Activated T-helper 1 cell treated with anti-CD3 and anti-CD28 coated beads, Interleukin-12 subunit alpha, Interleukin-12 subunit beta, Interleukin-2, Interleukin-4 antibody, amounts not matched to agents 30 ng/mL and 10 ng/mL and 1 ng/mL, durations not matched to agents 14 hours and 24 hours and 36 hours (primary cell): ENCODE measurements around the gene MXD4. TPM values are rescaled to one million over a fixed set of nuclear protein-coding genes. Genes with fewer than 3 reads are reported as not detected.
"Not testable (repeated sequence)": the region's sequence is repeated elsewhere in the genome, so short reads cannot be mapped to it uniquely, and the experiment has no call there.

Experiments
- DNase-seq: peaks from one replicate; pipeline ENCODE4 v3.0.0; 2021; ENCODE audit warnings: low spot score
- H3K27ac Mint-ChIP-seq: one replicate; pipeline ENCODE4 v1.8.0; 2021; ENCODE audit warnings: mild to moderate bottlenecking, mixed read lengths
- H3K27me3 Mint-ChIP-seq: one replicate; pipeline ENCODE4 v1.8.0; 2022; ENCODE audit warnings: mild to moderate bottlenecking, moderate library complexity, mixed read lengths; ENCODE audit not compliant: insufficient read depth
- H3K36me3 Mint-ChIP-seq: one replicate; pipeline ENCODE4 v1.8.0; 2021; ENCODE audit warnings: low read depth, mixed read lengths
- H3K4me1 Mint-ChIP-seq: one replicate; pipeline ENCODE4 v1.8.0; 2021; ENCODE audit warnings: low read depth, mixed read lengths
- H3K4me3 Mint-ChIP-seq: one replicate; pipeline ENCODE4 v1.8.0; 2021; ENCODE audit warnings: mild to moderate bottlenecking, moderate library complexity, mixed read lengths
- H3K9me3 Mint-ChIP-seq: one replicate; pipeline ENCODE4 v1.8.0; 2021; ENCODE audit warnings: mixed read lengths
- intact Hi-C: fragments of 100-400 bp; cut with micrococcal nuclease; formaldehyde crosslinking; loops from one replicate; pipeline ENCODE4 v1.15.1; 2024
- total RNA-seq: library from RNA; stranded (reverse); gene quantifications from 2 replicates; pipeline ENCODE4 v1.2.3, GENCODE V29; 2022

Gene MXD4
- total RNA-seq, 1 donor from 2014 or later, result 7.9 TPM

GRCh38 chr4:2277956-2278355 lies 16.0 kb upstream of the MXD4 start:
- no peak overlapping the region for H3K4me3 Mint-ChIP-seq
- intact Hi-C loops, result no loop called here
- peaks cover 22% of the 10 kb centered on the region for H3K4me1 Mint-ChIP-seq
- no peak overlapping the region for H3K27ac Mint-ChIP-seq
- no peak for DNase-seq
- H3K36me3 Mint-ChIP-seq, result peaks cover 2% of the 10 kb centered on the region
- peaks cover 1% of the 10 kb centered on the region for H3K27me3 Mint-ChIP-seq
- no peaks in the 10 kb centered on the region for H3K9me3 Mint-ChIP-seq

DNA sequence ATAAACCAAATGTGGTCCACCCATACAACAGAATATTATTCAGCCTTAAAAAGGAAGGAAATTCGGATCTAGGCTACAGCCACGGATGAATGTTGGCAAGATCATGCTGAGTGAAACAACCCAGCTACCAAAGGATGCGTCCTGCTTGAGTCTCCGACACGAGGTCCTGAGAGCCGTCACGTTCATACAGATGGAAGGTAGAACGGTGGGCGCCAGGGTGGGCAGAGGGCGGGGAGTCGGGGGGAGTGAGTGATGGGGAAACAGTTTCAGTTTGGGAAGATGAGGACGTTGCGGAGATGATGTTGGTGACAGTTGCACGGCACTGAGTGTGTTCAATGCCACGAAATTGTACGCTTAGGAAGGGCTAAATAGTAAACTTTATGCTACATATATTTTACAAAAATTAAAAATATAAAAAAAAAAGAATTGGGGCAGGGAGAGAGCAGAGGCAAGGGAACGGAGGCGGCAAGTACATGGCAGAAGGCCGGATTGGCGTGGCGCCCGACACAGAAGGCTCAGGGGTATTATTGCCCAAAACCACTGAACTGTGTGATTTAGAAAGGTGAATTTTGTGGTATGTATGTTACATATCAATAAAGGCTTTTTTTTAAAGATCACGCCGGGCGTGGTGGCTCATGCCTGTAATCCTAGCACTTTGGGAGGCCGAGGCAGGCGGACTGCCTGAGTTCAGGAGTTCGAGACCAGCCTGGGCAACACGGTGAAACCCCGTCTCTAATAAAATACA lies 14.8 kb upstream of the MXD4 start:
- Mint-ChIP-seq H3K9me3 (no peaks in the 10 kb centered on the region), H3K4me1 (peaks cover 10% of the 10 kb centered on the region), H3K36me3 (no peaks in the 10 kb centered on the region), H3K27me3 (peaks cover 1% of the 10 kb centered on the region), H3K4me3 (no peak overlapping the region), H3K27ac (no peak overlapping the region)
- no peak for DNase-seq
- intact Hi-C loops, result no loop called here

DNA sequence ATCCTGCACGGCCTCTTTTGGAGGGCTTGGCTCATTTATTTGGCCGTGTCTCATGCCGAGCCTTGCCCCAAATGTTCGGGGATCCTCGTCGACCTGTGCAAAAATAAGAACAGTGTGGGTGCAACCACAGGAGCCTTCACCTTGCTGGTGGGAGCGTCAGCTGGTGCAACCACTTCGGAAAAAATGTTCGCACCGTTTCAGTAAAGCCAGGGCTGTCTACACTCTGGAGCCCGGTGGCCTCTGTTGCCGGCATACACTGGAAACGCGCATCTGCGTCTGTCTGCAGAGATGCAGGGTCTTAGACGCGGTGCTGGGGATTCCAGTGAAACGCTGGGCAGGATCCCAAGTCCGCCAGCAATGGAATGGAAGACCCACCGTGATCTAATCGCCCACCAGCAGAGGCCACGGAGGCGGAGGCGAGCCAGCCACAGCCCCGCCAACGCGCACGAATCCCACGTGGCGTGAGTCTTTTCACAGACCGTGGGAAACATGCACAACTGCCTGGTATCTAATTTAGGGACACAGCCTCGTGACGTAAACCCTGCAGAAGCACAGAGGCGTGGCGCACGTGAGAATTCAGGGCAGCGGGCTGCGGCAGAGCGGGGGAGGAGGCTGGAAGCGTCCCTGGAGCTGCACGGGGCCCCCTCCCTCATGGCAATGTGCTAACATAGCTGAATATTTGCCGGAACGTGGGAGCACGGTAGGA lies 13.8 kb upstream of the MXD4 start:
- Mint-ChIP-seq H3K27me3 (peaks cover 1% of the 10 kb centered on the region), H3K36me3 (no peaks in the 10 kb centered on the region), H3K9me3 (no peaks in the 10 kb centered on the region), H3K4me1 (no peaks in the 10 kb centered on the region), H3K27ac (no peak overlapping the region), H3K4me3 (no peak overlapping the region)
- no peak for DNase-seq
- intact Hi-C loops, result no loop called here

- H3K36me3 Mint-ChIP-seq, H3K4me1 Mint-ChIP-seq, intact Hi-C loops, H3K27me3 Mint-ChIP-seq, DNase-seq, H3K4me3 Mint-ChIP-seq, H3K9me3 Mint-ChIP-seq, H3K27ac Mint-ChIP-seq: not testable (repeated sequence)
These were observed 13.1 kb upstream of the MXD4 start for GRCh38 chr4:2275044-2275397.

DNA sequence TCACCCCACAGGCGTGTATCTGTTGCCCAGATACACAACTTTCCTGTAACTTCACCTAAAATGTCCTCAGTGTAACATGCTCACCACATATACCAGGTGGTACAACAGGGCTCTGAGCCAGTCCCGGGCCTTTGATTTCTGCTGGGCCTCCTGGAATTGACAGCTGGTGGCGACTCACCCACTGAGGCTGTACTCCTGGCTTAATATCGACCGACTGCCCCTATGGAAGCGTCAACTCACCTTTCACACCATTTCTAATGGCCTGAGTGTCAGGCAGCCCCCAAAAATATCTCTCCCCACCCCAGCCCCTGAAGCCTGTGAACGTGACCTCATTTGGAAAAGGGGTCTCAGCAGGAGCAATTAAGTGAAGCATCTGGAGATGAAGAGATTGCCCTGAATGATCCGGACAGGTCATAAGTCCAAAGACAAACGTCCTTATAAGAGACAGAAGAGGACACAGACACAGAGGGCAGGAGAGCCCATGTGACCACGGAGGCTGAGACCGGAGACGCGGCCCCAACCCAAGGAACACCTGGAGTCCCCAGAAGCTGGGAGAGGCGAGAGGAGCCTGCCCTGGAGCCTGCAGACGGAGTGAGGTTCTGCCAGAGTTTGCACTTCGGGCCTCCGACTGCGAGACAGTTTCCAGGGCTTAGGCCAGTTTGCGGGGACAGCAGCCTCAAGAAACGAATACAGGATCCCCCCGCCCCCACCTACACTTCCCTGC lies 12.6 kb upstream of the MXD4 start:
- no peaks in the 10 kb centered on the region for H3K4me1 Mint-ChIP-seq
- no peak overlapping the region for H3K4me3 Mint-ChIP-seq
- no peaks in the 10 kb centered on the region for H3K36me3 Mint-ChIP-seq
- H3K27ac Mint-ChIP-seq, result no peak overlapping the region
- intact Hi-C loops, result no loop called here
- DNase-seq, result no peak
- H3K9me3 Mint-ChIP-seq, result no peaks in the 10 kb centered on the region
- H3K27me3 Mint-ChIP-seq, result peaks cover 1% of the 10 kb centered on the region

DNA sequence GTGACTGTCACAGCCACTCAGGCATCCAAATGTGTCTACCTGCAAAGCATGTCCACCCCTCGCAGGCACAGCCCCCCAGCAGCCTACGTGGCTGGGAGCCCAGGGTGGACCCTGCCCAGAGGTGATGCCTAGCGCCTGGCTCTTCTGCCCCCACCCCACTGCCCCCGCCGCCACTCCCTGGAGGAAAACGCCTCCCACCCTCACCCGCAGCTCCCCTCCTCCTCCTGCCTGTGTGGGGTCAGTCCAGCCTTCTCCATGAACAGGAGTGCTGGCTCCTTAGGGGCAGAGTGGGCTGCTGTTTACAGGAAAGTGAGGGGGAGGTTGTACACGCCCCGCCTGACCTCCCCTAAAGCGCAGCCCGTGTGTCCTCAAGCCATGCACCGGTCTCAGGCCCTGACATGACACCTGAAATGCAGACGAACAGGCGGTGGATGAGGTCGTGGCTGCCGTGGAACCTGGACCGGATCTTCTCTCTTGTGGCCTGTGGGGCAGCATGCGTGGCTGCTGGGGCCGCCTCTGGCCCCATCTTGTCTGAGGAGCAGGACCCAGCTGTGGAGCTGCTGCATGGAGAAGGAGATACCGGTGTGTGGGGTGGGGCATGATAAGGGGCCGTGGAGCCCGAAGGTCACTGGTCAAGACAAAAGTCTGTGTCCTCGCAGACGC lies 11.9 kb upstream of the MXD4 start:
- no peaks in the 10 kb centered on the region for H3K9me3 Mint-ChIP-seq
- DNase-seq, result no peak
- no peak overlapping the region for H3K4me3 Mint-ChIP-seq
- intact Hi-C loops, result no loop called here
- no peak overlapping the region for H3K27ac Mint-ChIP-seq
- H3K27me3 Mint-ChIP-seq, result peaks cover 1% of the 10 kb centered on the region
- no peaks in the 10 kb centered on the region for H3K4me1 Mint-ChIP-seq
- H3K36me3 Mint-ChIP-seq, result no peaks in the 10 kb centered on the region

DNA sequence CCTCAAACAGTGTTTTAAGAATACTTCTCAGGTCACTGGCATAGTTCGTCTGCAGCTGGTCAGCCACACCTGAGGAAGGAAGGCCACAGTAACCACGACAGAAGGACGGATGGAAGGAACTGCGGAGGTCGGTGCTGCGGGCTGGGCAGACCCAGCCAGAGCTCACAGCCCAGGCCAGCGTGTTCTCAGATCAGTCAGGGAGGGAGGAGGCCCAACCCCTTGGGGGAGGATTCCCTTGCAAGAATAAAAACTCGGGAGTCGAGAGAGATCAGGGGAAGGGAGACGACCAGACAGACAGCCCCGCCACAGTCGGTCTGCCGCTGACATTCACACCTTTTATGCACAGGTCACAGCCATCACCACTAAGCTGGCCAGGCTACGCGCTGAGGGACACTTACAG lies 11.3 kb upstream of the MXD4 start:
- H3K4me3 Mint-ChIP-seq, result no peak overlapping the region
- H3K36me3 Mint-ChIP-seq, result no peaks in the 10 kb centered on the region
- peaks cover 1% of the 10 kb centered on the region for H3K27me3 Mint-ChIP-seq
- no peaks in the 10 kb centered on the region for H3K9me3 Mint-ChIP-seq
- no peak overlapping the region for H3K27ac Mint-ChIP-seq
- intact Hi-C loops, result no loop called here
- H3K4me1 Mint-ChIP-seq, result no peaks in the 10 kb centered on the region
- no peak for DNase-seq

GRCh38 chr4:2272828-2273120 lies 10.9 kb upstream of the MXD4 start:
- Mint-ChIP-seq H3K4me3 (no peak overlapping the region), H3K27ac (no peak overlapping the region), H3K27me3 (peaks cover 1% of the 10 kb centered on the region), H3K9me3 (no peaks in the 10 kb centered on the region), H3K36me3 (no peaks in the 10 kb centered on the region), H3K4me1 (no peaks in the 10 kb centered on the region)
- intact Hi-C loops, result no loop called here
- no peak for DNase-seq

- H3K4me1 Mint-ChIP-seq, result no peaks in the 10 kb centered on the region
- DNase-seq, result no peak
- H3K27ac Mint-ChIP-seq, result no peak overlapping the region
- no peak overlapping the region for H3K4me3 Mint-ChIP-seq
- H3K27me3 Mint-ChIP-seq, result peaks cover 1% of the 10 kb centered on the region
- no peaks in the 10 kb centered on the region for H3K36me3 Mint-ChIP-seq
- intact Hi-C loops, result no loop called here
- no peaks in the 10 kb centered on the region for H3K9me3 Mint-ChIP-seq
These were observed 10.3 kb upstream of the MXD4 start for GRCh38 chr4:2272026-2272827.

DNA sequence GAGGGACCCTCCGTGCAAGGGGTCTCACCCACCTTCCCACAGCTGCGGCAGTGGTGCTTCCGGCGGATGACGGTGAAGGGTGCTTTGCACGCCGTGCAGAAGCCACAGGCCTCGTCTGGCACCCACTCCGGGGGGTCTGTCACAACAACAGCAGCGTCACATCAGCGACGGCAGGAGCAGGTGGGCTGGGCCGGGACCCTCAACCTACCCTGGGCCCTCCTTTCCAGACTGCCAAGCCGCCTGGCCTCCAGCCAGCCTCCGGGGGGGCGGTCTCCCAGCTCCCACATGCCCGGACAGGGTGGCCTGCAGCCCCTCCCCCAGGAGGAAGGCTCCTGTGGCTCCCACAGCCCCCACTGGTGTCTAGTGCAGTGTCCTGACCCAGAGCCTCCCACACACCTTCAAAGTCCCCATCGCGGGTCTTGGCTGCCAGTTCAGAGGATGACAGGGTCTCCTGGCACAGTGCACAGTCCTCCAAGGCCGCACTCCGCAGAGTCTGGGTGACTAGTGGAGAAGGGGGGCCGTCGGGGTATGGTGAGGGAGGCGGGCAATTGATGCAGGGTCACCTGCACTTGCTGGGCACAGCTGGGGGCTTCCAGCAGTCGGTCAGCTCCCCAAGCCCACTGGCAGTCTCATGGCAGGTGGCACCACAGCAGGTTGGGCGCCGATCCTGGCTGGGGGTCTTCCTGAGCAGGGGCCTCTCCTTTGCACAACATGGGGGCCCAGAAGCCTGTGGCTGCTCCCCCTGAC lies 9.5 kb upstream of the MXD4 start:
- intact Hi-C loops, result no loop called here
- H3K4me3 Mint-ChIP-seq, result no peak overlapping the region
- H3K9me3 Mint-ChIP-seq, result no peaks in the 10 kb centered on the region
- H3K27me3 Mint-ChIP-seq, result peaks cover 1% of the 10 kb centered on the region
- H3K36me3 Mint-ChIP-seq, result no peaks in the 10 kb centered on the region
- no peaks in the 10 kb centered on the region for H3K4me1 Mint-ChIP-seq
- H3K27ac Mint-ChIP-seq, result no peak overlapping the region
- no peak for DNase-seq

- intact Hi-C loops, result no loop called here
- no peak for DNase-seq
- H3K36me3 Mint-ChIP-seq, result no peaks in the 10 kb centered on the region
- peaks cover 1% of the 10 kb centered on the region for H3K27me3 Mint-ChIP-seq
- no peaks in the 10 kb centered on the region for H3K9me3 Mint-ChIP-seq
- no peak overlapping the region for H3K4me3 Mint-ChIP-seq
- no peak overlapping the region for H3K27ac Mint-ChIP-seq
- H3K4me1 Mint-ChIP-seq, result no peaks in the 10 kb centered on the region
These were observed 8.6 kb upstream of the MXD4 start for GRCh38 chr4:2270341-2271165.
